A549 (cell line): ENCODE results near the gene GPR15.

Source experiments
- ATOH8 ChIP-seq: fragments of 250-450 bp; sonication (Bioruptor Pico); IDR thresholded peaks from 2 replicates; pipeline ENCODE4 v1.5.0; 2020; ENCODE audit warnings: low read depth, mild to moderate bottlenecking, moderate library complexity
- CEBPB ChIP-seq, 2 experiments: fragments of >200 bp in 1 of 2; sonication (Bioruptor Twin) in 1 of 2; formaldehyde crosslinking in 1 of 2; IDR thresholded peaks; 2 replicates each; pipeline ENCODE4 v1.6.1; 2012 to 2016
- CTCF ChIP-seq: fragments of >200 bp; sonication (Bioruptor Twin); formaldehyde crosslinking; IDR thresholded peaks from 3 replicates; pipeline ENCODE4 v1.5.1; 2016
- MAX ChIP-seq: IDR thresholded peaks from 2 replicates; pipeline ENCODE4 v1.6.1; 2012
- POLR2A ChIP-seq: IDR thresholded peaks from 2 replicates; pipeline ENCODE4 v1.6.1; 2012; ENCODE audit warnings: mild to moderate bottlenecking, low read length

- TF ChIP-seq MAX, result no peak
- TF ChIP-seq CTCF, result no peak
- TF ChIP-seq ATOH8 (CRISPR knock-in tag), result no peak
- no peak for TF ChIP-seq POLR2A
- TF ChIP-seq CEBPB (IDR thresholded peaks at IDR 0.05), result no peak
These were observed 48.2 kb upstream of the GPR15 start for GRCh38 chr3:98483626-98484025.
